Measurements from ENCODE around the gene KIFBP.

DNA sequence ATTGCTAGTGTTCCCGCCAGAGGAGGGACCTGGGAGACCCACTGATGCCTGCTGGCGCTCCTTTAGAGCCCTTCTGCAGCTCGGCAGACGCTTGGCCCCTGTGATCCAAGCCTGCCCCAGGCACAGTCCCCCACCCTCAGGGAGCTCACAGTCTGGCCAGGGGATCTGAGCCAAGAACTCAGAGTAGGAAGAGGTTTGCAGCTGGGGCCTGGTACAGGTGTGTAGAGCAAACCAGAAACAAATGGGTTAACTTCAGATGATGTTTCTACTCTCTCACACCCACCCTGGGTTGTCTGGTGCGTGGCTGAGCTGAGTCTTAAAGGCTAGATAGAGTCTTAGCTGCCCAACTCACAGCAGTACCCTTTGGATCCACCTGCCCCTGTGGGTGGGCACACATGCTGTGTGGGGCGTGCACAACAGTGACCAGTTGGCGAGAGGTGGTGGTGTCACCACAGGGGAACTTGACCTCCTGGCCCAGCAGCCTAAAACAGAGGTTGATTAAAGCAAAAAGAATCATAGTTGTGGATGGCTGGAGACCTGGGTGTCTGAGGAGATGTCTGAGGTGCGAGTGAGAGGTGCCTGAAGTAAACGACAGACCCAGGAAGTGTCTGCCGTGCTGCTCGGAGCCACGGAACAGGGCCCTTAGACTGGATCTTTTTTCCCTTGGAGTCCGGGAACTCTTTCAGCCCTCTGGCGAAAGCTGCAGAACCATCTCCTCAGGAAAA is 68.1 kb downstream of the KIFBP start:
- TF ChIP-seq, protein P1, sequence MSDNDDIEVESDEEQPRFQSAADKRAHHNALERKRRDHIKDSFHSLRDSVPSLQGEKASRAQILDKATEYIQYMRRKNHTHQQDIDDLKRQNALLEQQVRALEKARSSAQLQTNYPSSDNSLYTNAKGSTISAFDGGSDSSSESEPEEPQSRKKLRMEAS (IDR thresholded peaks at IDR 0.05; ENCODE audit: low read depth, low read length) = no peak
- TF ChIP-seq, protein P2, sequence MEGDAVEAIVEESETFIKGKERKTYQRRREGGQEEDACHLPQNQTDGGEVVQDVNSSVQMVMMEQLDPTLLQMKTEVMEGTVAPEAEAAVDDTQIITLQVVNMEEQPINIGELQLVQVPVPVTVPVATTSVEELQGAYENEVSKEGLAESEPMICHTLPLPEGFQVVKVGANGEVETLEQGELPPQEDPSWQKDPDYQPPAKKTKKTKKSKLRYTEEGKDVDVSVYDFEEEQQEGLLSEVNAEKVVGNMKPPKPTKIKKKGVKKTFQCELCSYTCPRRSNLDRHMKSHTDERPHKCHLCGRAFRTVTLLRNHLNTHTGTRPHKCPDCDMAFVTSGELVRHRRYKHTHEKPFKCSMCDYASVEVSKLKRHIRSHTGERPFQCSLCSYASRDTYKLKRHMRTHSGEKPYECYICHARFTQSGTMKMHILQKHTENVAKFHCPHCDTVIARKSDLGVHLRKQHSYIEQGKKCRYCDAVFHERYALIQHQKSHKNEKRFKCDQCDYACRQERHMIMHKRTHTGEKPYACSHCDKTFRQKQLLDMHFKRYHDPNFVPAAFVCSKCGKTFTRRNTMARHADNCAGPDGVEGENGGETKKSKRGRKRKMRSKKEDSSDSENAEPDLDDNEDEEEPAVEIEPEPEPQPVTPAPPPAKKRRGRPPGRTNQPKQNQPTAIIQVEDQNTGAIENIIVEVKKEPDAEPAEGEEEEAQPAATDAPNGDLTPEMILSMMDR (IDR thresholded peaks at IDR 0.05; ENCODE audit: low read depth, low read length) = no peak
- TF ChIP-seq POLR2A (IDR thresholded peaks at IDR 0.05; ENCODE audit: extremely low read depth, insufficient read length) (no peak), MYC (IDR thresholded peaks at IDR 0.05; ENCODE audit: low read depth, low read length) (no peak)

Data from NB4 (cell line).